OCI-M1 (cell line): Measurements from ENCODE around the gene SH3RF1.
"Not testable (repeated sequence)": the region's sequence is repeated elsewhere in the genome, so short reads cannot be mapped to it uniquely, and the experiment has no call there.

Source experiments
- DNase-seq: peaks from one replicate; lab custom pipeline; 2025; lab: John Stamatoyannopoulos, UW

The SH3RF1 gene

DNA sequence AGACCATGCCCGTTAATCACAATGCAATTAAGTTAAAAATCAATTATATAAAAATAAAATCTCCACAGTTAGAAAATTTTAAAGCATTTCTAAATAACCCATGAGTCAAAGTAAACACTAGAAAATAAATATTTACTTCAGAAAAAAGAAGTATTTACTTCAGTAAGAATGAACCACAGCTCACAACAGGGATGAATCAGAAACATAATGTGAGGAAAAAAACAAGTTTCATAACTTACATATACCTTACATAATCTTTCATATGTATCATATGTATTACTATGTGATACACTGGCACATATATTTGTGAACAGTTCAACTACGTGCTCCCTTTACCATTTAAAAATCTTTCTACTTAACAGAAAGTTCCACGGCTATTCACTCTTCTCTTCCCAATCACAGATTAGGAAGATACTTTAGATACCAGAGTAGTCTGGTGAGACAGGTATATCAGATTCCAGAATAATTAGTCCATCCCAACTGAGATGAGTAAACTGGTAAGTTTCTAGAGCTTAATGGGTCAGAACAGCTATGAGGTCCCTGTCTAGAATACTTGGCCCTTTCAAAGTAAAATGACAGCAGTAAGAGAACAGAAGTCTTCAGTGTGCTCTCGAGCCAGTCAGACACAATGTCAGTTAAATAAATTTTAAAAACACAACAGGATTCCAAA lies 70.3 kb downstream of the SH3RF1 start:
- DNase-seq: no peak

DNA sequence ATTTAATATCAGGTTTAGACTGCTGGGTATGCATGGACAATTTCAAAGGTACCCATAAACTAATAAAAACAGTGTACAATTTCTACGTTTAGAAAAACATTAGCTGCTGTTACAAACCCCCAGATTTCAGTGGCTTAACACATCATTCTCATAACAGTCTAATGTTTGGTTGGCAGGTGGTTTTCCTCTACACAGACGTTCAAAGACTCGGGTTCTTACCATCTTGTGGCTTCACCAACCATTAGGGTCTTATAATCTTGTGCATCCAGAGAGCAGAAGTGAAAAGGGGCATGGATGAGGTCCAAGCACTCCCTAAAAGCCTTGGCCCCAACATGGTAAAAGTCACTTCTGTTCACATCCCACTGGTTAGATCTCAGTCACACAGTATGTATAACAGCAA lies 71.6 kb downstream of the SH3RF1 start:
- no peak for DNase-seq

- DNase-seq: no peak
Observed at GRCh38 chr4:169198167-169198566, 72.6 kb downstream of the SH3RF1 start.

GRCh38 chr4:169197206-169197605 lies 73.5 kb downstream of the SH3RF1 start:
- DNase-seq: not testable (repeated sequence)

DNA sequence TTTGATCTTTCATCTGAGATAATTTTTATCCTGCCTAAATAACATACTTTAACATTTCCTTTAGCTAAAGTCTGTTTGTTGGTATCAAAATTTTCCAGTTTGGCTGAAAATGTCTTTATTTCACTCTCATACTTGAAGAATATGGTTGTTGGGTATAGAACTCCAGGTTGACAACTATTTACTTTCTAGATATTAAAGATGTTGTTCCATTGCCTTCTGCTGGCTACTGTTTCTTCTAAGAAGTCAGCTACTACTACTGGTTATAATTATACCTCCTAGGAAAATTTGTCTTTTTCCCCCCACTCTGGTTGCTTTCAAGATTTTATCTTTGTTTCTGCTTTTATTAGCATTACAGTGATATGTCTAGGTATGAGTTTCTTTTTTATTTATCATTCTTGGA lies 75.7 kb downstream of the SH3RF1 start:
- DNase-seq: no peak

- DNase-seq: not testable (repeated sequence)
Observed at GRCh38 chr4:169189968-169190367, 80.8 kb downstream of the SH3RF1 start.

GRCh38 chr4:169189372-169189771 lies 81.4 kb downstream of the SH3RF1 start:
- no peak for DNase-seq

DNA sequence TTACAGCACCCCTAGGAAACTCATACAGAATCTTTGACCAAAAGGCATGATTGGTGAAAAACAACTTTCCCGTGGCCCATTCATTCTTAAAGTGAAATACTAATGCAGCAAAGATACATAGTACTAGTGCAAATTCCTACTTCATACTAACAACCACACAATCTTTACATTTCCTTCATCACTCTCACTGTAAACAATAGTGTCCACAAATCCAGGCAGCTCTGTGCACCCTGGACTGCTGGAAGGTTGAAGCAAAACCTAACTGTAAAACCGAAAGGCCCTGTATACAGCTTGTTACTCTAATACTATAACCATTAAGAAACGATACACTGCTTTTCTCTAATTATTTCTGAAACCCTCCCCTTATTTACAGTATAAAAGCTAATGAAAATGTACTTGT lies 82.6 kb downstream of the SH3RF1 start:
- peak; percentile 24 for DNase-seq

DNA sequence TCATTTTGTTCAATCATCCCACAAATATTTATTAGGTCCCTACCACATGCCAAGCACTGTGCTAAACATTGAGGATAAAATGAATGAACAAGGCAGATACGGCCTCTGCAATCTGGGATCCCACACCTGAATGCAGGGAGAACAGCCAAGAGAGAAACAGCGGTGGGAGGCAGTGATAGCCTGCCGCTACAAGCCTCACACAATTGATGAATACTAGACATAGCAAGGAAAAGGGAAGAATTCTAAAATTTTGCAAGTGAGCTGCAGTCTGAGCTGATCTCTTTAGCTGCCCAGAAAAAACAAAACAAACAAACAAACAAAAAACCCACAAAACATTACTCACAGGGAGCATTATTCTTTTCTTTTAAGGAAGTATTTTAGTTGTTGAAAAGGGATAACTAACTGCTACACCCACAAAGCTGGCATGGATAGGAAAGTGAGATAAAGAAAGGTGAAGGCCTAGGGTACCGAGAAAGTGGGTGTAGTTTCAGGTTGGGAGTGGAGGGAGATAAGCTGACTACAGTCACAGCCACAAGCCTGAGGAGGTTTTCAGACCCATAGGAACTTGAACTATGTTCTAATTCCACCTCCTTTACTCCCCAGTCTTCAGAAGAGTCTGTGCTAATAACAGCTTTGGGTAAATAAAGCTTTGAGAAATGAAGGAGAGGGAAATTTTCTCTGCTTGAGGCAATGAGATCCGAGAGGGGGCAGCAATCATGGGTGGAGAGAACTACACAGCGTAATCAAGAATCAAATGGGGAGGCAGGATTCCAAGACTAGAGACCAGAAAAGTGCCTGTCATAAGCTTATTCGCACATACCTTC lies 85.4 kb downstream of the SH3RF1 start:
- peak; percentile 18 for DNase-seq

- no peak for DNase-seq
Observed at GRCh38 chr4:169184686-169185085, 86.1 kb downstream of the SH3RF1 start.

DNA sequence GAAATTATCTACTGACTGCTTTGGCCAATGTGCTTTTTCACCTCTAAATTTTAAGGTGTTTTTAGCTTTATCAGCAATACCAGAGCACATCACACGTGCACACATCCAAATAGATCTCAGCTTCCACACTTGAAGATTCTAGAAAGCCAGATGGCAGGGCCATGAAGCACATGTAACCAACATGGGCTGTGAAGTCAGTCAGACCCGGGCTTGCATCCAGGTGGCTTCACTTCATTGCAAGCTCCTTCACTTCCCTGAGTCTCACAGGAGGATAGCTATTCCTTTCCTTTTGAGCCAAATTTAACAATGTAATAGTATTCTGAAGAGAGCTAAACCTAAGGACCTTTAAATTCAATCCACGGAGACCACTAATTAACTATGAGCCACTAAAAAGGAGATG lies 86.5 kb downstream of the SH3RF1 start:
- DNase-seq: no peak

DNA sequence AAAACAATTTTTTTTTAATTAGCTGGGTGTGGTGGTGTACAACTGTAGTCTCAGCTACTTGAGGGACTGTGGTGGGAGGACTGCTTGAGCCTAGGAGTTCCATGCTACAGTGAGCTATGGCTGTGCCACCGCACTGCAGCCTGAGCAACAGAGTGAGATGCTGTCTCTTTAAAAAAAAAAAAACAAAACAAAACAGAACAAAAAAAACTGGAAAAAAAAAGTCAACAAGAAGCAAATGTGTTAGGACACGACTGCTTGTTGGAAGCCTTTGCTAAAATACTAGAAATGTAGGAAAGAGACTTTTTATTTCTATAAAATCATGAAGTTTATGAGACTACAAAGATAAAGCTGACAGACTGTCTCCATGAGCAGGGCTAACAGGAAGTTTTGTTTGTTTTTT lies 87.2 kb downstream of the SH3RF1 start:
- no peak for DNase-seq

DNA sequence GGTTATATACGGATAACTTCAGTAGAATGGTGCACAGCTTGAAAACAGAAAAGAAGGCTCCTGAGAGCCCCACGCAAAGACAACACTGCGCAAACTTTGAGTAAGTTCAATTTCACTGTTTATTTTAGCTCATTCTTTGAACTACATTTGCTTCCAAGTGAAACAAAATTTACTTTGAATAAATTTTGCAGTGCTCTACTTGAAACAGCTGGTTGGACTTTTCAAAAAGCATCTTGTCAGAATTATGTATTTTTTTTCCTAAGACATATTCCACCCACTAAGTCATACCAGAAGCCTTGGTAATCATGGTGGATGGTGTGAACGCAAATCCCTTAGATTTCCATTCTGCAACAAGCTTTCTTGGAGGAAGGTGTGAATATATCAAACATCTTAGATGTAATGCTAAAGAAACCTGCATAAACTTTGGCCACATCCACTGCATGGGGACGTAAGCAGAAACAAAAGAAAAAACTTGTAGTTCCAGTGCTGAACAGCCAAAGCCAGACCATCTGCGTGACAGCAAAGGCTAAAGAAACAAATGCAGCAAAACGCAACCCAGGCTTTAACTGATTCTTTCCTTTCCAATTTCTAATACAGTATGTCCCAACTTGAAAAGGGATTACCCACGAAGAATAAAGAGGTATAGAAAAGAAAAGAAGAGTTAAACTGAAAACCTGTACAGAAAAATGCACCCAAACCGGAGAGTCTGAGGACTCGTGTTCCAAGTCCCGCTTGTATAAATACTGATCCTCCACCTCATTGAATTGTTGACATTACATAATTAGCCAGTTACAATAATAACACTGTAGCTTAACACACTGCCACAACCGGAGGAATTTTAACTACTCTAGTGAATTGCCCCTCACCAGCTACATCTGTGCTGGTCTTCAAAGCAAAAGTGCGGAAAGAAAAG lies 90.9 kb downstream of the SH3RF1 start:
- no peak for DNase-seq

DNA sequence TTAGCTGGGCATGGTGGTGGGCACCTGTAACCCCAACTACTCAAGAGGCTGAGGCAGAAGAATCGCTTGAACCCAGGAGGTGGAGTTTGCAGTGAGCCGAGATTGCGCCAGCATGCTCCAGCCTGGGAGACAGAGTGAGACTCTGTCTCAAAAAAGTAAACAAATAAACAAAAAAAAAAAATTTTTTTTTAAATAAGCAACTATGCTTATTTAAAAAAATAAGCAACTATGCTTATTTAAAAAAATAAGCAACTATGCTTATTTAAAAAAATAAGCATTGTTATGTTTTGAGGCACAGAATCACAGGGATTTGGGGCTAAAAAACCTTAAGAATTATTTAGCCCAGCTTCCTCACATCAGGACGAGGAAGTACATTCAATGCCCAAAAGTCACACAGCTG lies 92.7 kb downstream of the SH3RF1 start:
- DNase-seq: not testable (repeated sequence)

DNA sequence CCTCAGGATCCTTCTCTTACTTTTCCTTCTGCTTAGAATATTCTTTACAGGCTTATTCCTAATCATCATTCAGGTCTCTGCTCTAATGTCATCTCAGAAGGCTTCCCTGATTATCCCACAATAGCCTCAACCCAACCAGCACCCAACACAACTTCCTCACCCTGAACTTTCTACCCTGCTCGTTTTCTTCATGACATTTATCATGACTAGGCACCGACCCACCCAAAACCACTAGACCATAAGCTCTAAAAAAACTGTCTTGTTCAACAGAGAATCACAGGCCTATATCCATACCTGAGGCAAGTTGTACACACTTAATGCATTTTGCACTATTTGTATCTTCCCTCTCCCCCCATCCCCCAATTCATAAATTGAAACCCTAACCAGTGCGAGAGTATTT lies 95.3 kb downstream of the SH3RF1 start:
- DNase-seq: peak; percentile 65

DNA sequence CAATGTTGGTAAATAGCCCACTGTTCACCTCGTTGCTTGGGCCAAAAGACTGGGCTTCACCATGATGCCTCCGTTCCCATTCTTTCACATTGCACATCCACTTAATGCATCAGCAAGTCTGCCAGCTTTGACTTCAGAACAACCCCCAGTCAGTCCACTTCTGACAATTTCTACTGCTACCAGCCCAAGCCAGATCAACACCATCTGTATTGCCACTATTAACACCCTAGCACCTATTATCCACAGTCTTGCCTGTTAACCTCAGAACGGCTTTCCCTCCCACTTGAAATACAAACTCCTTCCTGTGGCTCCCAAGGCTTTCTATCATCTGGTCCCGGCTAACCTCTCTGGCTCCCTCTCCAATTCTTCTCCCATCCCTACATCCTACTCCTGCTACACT lies 95.7 kb downstream of the SH3RF1 start:
- DNase-seq: no peak

DNA sequence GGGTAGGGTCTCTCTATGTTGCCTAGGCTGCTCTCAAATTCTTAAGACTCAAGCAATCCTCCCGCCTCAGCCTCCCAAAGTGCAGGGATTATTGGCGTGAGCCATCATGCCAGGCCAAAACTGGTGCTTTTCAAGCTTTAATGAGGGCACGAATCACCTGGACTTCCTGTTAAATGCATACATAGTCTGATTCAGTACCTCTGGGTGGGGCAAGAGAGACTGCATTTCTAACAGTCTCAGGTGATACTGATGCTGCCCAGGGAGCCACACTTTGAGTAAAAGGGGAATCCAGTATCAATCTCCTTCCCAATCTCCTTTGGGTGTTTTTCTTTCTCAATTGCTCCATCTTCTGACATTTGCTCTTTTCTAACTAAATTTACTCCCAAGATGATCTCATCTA lies 96.5 kb downstream of the SH3RF1 start:
- DNase-seq: no peak

GRCh38 chr4:169167957-169168858 lies 102.5 kb downstream of the SH3RF1 start:
- no peak for DNase-seq

DNA sequence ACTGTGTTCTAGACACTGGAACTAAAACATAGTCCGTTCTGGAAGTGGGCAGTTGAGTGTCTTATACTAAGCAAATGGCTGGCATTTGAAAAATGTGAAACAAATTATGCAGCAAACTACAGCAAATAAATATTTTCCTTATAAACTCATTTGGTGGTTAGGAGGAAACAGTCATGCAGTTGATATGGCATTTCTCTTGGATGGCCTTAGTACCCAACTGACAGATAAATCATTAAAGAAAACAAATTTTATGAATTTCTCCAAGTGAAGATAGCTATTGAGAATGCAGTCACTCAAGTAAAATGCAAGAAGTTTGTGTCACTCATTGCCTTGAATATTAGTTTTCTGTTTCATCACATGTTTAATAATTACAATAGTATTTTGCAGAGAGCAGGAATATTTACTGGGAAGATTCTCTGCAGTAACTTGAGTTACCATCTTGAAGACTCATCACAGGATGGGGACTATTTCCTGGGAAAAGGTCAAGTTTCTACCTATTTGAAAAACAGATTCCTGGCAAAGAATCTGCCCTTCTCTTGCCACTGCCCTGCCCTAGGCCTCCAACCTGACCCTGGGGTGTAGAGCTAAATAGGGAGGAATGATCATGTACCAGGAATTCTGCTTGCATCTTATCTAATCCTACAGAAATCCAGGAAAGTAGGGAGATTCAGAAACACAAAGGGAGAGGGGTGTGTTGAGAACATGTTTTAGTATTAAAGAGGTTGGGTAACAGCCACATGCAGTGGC lies 105.9 kb downstream of the SH3RF1 start:
- DNase-seq: no peak

GRCh38 chr4:169163947-169164668 lies 106.6 kb downstream of the SH3RF1 start:
- DNase-seq: no peak
